Prostate gland (tissue), 2 donors: Measurements from ENCODE around the gene MTURN. TPM values are rescaled to one million over a fixed set of nuclear protein-coding genes. Genes with fewer than 3 reads are reported as not detected.

Experiments
- DNase-seq: peaks from one replicate; pipeline ENCODE4 v3.0.0-alpha.2; 2019; ENCODE audit warnings: low spot score
- H3K27ac ChIP-seq, 2 donors: fragments of 200-600 bp; sonication (generic); 2 replicates each; pipeline ENCODE4 v1.5.1; 2017 to 2019
- H3K27me3 ChIP-seq: fragments of 200-600 bp; sonication (generic); replicated peaks from 2 replicates; pipeline ENCODE4 v1.5.1; 2019; ENCODE audit not compliant: insufficient read depth
- H3K36me3 ChIP-seq, 2 donors: fragments of 200-600 bp; sonication (generic); 1 replicate in 1 of 2; 2 replicates in 1 of 2; pipeline versions ENCODE4 v1.5.1 to v1.8.1; 2017 to 2019
- H3K4me1 ChIP-seq: fragments of 200-600 bp; sonication (generic); replicated peaks from 2 replicates; pipeline ENCODE4 v1.5.1; 2019
- H3K4me3 ChIP-seq, 2 donors: fragments of 200-600 bp; sonication (generic); 2 replicates each; pipeline ENCODE4 v1.5.1; 2017 to 2019
- H3K9me3 ChIP-seq: fragments of 200-600 bp; sonication (generic); 2 replicates; pipeline ENCODE4 v1.5.1; 2017
- CTCF ChIP-seq, 4 experiments: fragments of 200-600 bp in 2 of 4; fragments of 450-650 bp in 2 of 4; sonication (generic) in 2 of 4; IDR thresholded peaks; 1 replicate in 3 of 4; 2 replicates in 1 of 4; pipeline ENCODE4 v1.5.1; 2016 to 2019; ENCODE audit warnings: antibody characterized with exemption in 4 of 4, mild to moderate bottlenecking in 2 of 4, moderate library complexity in 2 of 4
- POLR2A ChIP-seq: fragments of 450-650 bp; IDR thresholded peaks from one replicate; pipeline ENCODE4 v1.6.1; 2016; ENCODE audit warnings: antibody characterized with exemption, mild to moderate bottlenecking
- POLR2AphosphoS5 ChIP-seq: sonication (generic); formaldehyde crosslinking; IDR thresholded peaks from one replicate; pipeline ENCODE4 v1.6.1; 2017; ENCODE audit warnings: antibody characterized with exemption
- WGBS: methylation state at CpG from one replicate; pipeline ENCODE4 v1.1.5; 2018; 5-methylcytosine and 5-hydroxymethylcytosine counted together
- intact Hi-C: fragments of 100-400 bp; cut with DNase I; formaldehyde crosslinking; loops from one replicate; pipeline ENCODE4 v1.14.2; 2022
- total RNA-seq, 2 donors: library from RNA; depleted of rRNA; stranded (reverse); fragments of >200 nt; gene quantifications; one replicate each; pipeline ENCODE4 v1.1.0, GENCODE V29; 2016

The MTURN gene
- total RNA-seq, 2 donors from 2014 or later = 22.6 to 26.9 TPM

- 25% methylated on average over 3 of the region's 3 CpGs for WGBS
- intact Hi-C loops = no loop called here
- Histone ChIP-seq H3K4me3 (no peak overlapping the region), H3K36me3 (no peaks in the 10 kb centered on the region), H3K4me1 (no peaks in the 10 kb centered on the region), H3K27me3 (no peaks in the 10 kb centered on the region), H3K27ac (no peak overlapping the region), H3K9me3 (no peaks in the 10 kb centered on the region)
- TF ChIP-seq POLR2A = no peak
- TF ChIP-seq POLR2AphosphoS5 = no peak
- TF ChIP-seq CTCF (IDR thresholded peaks at IDR 0.05) = no peak
- DNase-seq = no peak
Measured at GRCh38 chr7:30175180-30175579, 40.4 kb downstream of the MTURN start.

- TF ChIP-seq CTCF (IDR thresholded peaks at IDR 0.05) = no peak
- TF ChIP-seq POLR2AphosphoS5 = no peak
- TF ChIP-seq POLR2A = no peak
- H3K4me3 ChIP-seq = no peak overlapping the region
- 79% methylated on average over 7 of the region's 7 CpGs for WGBS
- no peak overlapping the region for H3K27ac ChIP-seq
- H3K4me1 ChIP-seq = no peaks in the 10 kb centered on the region
- H3K36me3 ChIP-seq = no peaks in the 10 kb centered on the region
- H3K27me3 ChIP-seq = no peaks in the 10 kb centered on the region
- intact Hi-C loops = no loop called here
- DNase-seq = no peak
- H3K9me3 ChIP-seq = no peaks in the 10 kb centered on the region
Measured at GRCh38 chr7:30175636-30176147, 40.9 kb downstream of the MTURN start.

GRCh38 chr7:30176463-30177109 is 41.8 kb downstream of the MTURN start:
- no peak for DNase-seq
- Histone ChIP-seq H3K36me3 (no peaks in the 10 kb centered on the region), H3K9me3 (no peaks in the 10 kb centered on the region), H3K4me1 (no peaks in the 10 kb centered on the region), H3K27me3 (no peaks in the 10 kb centered on the region), H3K4me3 (no peak overlapping the region), H3K27ac (no peak overlapping the region)
- WGBS = 85% methylated on average over 6 of the region's 6 CpGs
- intact Hi-C loops = no loop called here
- TF ChIP-seq POLR2A (no peak), CTCF (IDR thresholded peaks at IDR 0.05) (no peak), POLR2AphosphoS5 (no peak)

GRCh38 chr7:30177186-30177585 is 42.4 kb downstream of the MTURN start:
- 98% methylated on average over 5 of the region's 5 CpGs for WGBS
- Histone ChIP-seq H3K4me1 (no peaks in the 10 kb centered on the region), H3K4me3 (no peak overlapping the region), H3K27me3 (no peaks in the 10 kb centered on the region), H3K36me3 (no peaks in the 10 kb centered on the region), H3K9me3 (no peaks in the 10 kb centered on the region), H3K27ac (no peak overlapping the region)
- intact Hi-C loops = no loop called here
- no peak for DNase-seq
- TF ChIP-seq POLR2A (no peak), POLR2AphosphoS5 (no peak), CTCF (IDR thresholded peaks at IDR 0.05) (no peak)

- intact Hi-C loops = no loop called here
- no peaks in the 10 kb centered on the region for H3K27me3 ChIP-seq
- DNase-seq = no peak
- 47% methylated on average over 3 of the region's 3 CpGs for WGBS
- no peak overlapping the region for H3K27ac ChIP-seq
- no peaks in the 10 kb centered on the region for H3K4me1 ChIP-seq
- TF ChIP-seq CTCF (IDR thresholded peaks at IDR 0.05) (no peak), POLR2AphosphoS5 (no peak), POLR2A (no peak)
- no peaks in the 10 kb centered on the region for H3K9me3 ChIP-seq
- no peaks in the 10 kb centered on the region for H3K36me3 ChIP-seq
- no peak overlapping the region for H3K4me3 ChIP-seq
Measured at GRCh38 chr7:30177965-30178364, 43.2 kb downstream of the MTURN start.
